Keratinocyte (primary cell): ENCODE results near the gene PLPP3.

ENCODE experiments used
- EZH2 ChIP-seq: IDR thresholded peaks from one replicate; pipeline ENCODE4 v1.6.1; 2012; ENCODE audit warnings: inconsistent platforms, mild to moderate bottlenecking, low read length, moderate library complexity
- TF ChIP-seq, protein P1 (sequence below), 3 experiments: IDR thresholded peaks in 1 of 3; conservative IDR thresholded peaks in 1 of 3; optimal IDR thresholded peaks in 1 of 3; 2 replicates in 2 of 3; 3 replicates in 1 of 3; pipeline versions ENCODE3 to v1.5.1; 2011; ENCODE audit warnings: low read length in 3 of 3, mild to moderate bottlenecking in 3 of 3, moderate library complexity in 2 of 3, control low read depth in 1 of 3, inconsistent platforms in 1 of 3; ENCODE audit not compliant: insufficient read depth in 2 of 3; ENCODE audit errors: extremely low read depth in 1 of 3

DNA sequence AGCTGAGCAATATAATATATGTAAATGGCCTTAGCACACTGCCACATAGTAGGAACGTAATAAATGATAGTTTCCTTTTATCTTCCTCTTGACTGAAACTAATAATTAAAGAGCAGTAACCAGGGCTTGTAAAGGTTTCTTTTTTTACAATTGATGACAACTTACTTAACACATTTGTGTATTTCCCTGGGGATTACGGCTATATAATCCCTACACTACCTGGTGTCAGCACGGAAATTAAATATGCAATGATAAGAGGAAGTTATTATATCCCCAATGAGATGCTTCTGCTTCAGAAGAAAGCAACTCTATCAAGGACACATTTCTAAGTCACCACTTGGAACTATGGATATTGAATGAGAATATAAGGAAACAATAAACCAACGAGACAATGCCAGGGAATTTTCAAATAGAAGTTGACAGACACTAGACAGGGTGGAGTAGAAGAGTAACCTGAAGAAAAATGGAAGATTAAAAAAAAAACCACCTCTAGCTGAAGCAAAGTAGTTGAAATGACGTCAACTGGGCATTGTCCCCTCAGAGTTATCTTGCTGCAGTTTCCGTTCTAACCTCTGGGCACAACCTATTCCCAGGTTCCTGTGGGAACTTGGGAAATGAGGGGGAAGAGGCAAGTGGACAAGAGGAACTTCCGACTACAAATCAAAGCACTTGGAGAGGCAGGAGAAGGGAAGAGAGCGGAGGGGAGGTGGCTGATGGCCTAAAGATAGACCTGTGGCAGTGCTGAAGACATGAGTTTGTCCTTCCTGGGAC is 66.5 kb downstream of the PLPP3 start:
- TF ChIP-seq, protein P1, sequence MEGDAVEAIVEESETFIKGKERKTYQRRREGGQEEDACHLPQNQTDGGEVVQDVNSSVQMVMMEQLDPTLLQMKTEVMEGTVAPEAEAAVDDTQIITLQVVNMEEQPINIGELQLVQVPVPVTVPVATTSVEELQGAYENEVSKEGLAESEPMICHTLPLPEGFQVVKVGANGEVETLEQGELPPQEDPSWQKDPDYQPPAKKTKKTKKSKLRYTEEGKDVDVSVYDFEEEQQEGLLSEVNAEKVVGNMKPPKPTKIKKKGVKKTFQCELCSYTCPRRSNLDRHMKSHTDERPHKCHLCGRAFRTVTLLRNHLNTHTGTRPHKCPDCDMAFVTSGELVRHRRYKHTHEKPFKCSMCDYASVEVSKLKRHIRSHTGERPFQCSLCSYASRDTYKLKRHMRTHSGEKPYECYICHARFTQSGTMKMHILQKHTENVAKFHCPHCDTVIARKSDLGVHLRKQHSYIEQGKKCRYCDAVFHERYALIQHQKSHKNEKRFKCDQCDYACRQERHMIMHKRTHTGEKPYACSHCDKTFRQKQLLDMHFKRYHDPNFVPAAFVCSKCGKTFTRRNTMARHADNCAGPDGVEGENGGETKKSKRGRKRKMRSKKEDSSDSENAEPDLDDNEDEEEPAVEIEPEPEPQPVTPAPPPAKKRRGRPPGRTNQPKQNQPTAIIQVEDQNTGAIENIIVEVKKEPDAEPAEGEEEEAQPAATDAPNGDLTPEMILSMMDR (optimal IDR thresholded peaks at IDR 0.05 in 1 of 3, IDR thresholded peaks at IDR 0.05 in 1 of 3, conservative IDR thresholded peaks at IDR 0.05 in 1 of 3; ENCODE audit: extremely low read depth in 1 of 3, insufficient read depth in 2 of 3, low read length in 3 of 3) = no peak
- TF ChIP-seq EZH2 = no peak
